Tongue (tissue), 2 donors: ENCODE measurements around the gene SPATA32. TPM values are rescaled to one million over a fixed set of nuclear protein-coding genes. Genes with fewer than 3 reads are reported as not detected.

Experiments used
- DNase-seq: peaks from one replicate; pipeline ENCODE4 v3.0.0-alpha.2; 2015
- total RNA-seq: library from RNA; depleted of rRNA; stranded (reverse); fragments of >200 nt; gene quantifications from one replicate; pipeline ENCODE4 v1.2.3, GENCODE V29; 2014

The SPATA32 gene
- total RNA-seq, 1 donor from 2014 or later, result not detected

DNA sequence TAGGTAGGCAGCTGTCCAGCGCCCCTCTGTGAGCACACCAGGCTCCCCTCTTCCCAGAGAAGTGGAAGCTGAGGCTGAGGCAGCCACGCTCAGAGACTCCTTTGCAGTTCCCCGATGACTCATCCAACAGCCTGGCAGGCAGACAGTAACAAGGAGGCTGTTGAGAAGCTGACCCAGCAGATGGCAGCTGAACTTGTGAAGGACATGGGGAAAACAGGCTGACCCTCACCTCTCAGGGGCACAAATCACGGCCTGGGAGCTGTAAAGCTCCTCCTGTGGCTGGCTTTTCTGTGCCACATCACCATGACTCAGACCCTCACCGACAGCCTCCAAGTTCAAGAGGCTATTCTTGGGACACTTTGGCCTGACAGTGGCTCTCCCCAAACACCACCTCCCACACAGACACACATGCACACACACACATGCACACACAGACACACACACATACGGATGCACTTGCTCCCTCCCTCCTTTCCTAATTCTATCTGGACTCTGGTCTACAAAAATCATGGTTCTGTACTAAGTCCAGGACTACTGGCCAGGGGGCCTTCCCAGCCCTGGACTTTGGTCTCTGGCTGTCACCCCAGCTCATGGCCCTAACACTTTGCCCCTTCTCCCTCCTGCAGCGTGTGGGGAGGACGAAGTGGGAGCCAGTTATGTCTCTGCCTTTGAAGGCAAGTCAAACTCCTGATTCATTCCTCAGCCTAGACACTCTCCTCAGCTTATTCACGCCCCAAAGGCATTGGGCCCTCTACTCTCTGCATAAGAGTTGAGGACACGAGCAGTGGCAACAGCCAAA is 31.7 kb upstream of the SPATA32 start:
- peak; percentile 73 for DNase-seq

DNA sequence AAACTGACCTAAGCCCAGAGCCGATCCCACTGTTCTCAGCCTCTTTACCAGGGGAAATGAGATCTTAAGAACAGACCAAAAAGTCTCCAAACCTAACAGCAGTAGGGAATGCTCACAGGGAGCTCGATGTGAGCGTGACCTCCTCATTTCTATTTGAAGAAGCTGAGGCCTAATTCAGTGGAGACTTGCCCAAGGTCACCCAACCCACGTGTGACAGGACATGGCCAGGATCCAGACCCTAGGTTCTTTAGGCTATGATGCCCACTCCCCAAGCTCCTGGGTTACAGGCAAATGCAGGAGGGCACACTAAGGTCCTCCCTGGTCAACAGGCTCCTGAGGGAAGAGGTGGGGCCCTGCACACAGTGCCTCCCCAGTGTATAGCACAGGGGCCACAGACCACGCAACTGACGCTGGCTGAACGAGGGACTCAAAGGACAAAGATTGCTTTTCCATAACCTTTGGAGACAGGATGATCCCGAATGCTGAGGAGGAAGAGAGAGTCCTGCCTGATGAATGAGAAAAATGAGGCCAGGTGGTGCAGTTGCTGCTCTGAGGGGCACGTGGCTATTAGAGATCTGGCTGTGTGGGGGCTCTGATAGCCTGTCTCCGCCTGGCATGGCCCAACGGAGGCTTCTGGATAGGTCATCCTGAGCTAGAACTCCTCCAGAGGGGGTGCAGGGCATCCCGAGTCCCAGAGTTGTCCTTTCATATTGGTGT is 31.0 kb upstream of the SPATA32 start:
- no peak for DNase-seq

DNA sequence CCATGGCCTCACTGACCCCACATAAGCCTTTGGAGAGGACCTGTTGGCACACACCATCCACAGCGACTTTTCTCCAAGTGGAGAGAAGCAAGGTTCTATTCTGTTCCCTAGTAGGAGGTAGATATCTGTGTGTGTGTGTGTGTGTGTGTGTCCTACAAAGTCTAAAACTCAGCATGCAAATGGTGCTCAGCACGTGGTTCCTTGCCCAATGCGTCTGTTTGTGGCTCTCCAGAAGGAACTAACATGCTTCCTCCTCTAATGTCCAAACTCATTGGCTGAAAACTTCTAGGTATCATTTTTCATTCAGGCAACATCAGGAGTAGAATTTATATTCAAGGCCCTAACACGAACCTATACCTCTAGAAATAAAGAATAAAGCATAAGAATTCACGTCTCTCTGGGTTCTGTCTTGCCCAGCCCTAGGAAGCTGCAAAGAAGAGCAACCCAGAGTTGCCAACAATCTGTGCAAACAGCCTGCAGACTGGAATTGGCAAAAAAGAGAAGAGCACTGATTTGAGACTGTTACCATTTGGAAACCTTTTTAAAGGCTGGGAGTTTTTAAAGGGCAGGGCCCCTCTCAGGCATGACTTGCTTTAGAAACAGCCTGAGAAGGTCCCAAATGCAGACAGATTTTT is 29.4 kb upstream of the SPATA32 start:
- DNase-seq, result peak; percentile 49

DNA sequence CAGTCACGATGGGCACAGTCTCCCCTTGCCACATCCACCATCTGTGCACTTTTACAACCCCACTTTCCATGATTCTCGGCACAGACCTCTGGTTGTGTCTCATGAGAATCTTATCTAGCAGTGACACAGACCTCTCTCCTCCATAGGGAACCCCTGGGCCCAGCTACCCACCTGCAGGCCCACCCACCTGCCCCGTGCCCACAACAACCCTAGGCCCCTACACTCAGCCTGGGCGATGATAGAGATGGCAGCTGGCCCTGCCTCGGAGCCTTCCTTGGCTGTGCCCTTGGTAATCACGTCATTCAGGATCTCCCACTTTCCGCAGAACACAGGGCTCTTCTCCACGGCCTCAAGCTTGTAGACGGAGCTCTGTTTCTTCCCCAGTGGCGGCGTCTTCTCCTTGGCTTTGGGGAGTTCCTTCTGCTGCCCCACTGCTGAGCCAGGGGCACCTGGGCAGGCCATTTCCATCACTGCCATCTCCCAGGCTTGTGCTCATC is 28.4 kb upstream of the SPATA32 start:
- DNase-seq, result no peak

DNA sequence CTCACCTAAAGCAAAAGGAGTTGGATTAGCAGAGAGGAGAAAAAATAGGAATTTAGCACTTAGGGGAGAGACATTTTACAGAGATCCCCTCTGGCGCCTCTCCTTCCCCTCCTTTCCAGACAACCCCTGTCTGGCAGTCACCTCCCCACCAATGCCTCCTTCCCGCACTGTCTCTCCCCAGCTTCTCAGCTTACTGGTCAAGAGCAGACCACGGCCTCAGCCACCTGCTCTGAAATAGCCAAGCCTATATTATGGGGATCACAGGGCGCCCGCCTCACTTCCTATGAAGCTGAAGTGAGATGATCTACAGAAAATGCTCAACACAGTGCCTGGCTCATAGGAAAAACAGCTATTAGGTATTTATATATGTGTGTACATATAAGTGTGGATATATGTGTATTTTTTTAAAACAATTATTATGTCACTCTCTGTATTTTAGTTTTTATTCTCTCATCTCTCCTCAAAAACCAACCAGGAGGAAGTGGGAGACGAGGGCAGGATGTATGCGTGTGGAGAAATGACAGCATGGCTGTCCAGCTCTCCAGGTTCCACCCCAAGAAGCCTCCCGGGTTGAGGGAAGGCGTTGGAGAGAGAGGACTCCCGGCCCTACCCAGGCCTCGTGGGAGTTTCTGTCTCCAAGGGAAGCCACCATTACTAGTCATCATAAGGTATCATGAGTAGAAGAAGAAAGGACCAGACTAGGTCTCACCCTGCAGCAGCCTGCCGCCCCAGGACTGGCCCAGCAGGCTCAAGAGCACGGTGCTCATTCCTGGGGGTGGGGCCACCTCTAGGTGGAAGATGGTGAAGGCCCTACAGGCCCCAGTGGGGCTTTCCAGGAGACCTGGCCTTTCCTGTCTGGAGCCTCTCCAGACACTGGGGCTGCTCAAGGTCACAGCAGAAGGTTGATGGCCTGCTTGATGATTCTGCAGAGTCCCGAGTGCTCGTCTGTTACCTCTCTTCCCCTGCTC is 27.7 kb upstream of the SPATA32 start:
- peak; percentile 67 for DNase-seq

DNA sequence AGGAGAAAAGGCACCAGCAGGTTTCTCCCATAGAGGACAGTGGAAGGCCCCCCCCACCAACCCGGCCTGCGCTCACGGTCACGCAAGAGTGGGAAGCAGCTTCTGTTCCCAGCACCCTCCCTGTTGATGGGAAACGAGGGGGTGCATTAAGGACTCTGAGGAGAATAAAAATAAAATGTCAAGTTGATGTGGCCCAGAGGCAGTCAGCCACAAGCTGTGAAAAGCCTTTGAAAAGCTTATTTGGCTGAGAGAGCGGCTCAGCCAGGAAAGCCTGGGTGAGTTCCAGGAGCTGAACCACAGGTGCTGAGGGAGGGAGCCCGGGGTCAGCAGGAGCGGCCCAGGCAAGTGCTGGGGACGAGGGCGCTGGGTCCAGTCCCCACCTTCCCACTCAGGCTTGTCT is 26.9 kb upstream of the SPATA32 start:
- peak; percentile 85 for DNase-seq

DNA sequence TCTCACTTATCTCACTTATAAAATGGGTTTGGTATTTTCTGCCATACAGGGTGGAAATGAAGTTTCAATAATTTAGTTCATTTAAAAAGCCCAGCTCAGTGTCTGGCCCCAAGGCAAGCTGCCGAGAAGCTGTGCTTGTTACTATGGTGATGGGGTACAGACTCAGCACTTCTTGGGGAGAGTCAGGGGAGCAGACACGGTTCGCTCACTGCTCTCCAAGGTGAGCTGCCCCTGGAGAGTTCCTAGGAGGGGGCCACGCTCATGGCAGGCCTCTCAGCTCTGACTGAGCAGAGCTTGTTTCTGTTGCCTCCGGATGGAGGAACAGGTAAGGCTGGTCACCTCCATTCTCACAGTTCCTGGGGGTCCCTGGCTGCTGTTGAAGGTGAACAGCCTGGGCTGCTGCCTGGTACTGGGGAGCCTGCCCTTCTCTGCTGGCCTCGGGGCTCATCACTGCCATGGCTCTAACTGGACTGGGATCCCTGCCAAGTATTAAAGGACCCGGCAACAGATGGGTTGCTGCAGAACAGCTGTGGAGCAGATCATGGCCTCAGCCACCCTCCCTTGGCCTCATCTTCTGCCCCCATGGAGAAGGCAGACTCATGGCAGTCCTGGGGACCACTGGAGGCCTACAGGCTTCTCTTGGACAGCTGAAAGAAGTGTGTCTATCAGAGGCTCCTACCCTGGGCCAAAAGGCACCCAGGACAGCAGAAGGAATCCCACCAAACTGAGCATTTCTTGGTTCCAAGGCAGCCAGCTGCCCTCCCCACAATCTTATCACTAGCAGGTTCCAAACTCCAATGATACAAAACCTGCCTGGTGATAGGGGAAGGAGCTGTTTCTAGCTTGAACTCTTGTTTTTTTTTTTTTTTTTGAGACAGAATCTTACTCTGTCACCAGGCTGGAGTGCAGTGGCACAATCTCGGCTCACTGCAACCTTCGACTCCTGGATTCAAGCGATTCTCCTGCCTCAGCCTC is 25.9 kb upstream of the SPATA32 start:
- peak; percentile 96 for DNase-seq

DNA sequence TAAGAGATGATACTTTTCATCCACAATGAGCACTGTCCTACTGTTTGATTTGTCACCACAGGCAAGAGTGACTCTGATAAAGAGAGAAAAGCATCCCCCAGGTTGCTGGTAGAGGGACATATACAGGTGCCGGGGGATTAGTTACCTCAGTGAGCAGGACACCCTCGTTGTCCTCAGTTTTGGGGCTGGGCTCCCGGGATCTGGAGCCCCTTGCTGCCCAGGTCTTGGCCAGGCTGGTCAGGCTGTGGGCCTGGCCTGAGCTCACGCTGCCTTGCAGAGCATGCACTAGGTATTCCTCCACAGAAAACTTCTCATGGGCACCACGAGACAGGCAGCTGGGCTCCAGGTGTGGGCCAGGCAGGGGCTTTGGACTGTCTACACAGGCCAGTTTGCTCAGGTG is 24.4 kb upstream of the SPATA32 start:
- no peak for DNase-seq

DNA sequence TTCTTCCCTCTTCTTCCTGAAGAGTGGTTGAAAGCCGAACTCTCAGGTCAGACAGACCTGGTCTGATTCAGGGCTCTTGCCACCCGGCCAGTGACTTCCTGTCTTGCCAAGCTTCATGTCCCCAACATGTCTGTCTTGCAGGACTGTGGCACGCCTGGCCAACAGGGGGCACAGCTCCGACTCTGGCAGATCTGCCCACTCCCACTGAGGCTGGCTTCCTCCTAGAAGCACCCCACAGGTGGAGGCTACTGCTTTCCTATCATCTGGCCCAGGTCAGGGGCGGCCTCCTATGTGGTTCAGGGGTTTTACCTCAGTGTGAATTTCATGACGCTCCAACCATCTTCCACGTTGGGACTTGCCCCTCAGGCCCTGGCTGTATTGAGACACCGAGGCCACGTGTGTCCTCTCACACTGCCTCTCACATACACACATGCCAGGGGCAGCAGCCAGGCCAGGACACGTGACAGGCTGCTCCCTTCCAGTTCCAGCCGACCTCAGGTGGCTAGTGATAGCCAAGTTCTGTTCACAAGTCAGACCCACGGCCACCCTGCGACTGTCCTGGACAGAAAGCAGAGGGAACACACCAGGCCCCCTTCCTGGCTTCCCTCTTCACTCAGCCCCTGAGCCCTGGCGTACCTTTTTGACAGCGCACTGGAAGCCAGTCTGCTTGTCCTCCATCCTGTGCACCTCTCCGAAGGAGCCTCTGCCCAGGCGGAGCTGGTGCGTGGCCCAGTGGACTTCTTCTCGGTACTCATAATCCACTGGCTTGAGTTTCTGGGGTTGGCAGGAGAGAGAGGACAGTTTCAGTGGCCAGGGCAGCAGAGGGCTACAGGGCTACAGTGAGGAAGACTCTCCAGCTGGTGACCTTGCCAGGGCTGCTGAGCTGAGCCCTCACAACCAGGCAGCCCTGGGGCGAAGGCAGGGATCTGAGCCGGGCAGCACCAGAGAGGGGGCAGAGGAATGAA is 22.6 kb upstream of the SPATA32 start:
- DNase-seq, result no peak

DNA sequence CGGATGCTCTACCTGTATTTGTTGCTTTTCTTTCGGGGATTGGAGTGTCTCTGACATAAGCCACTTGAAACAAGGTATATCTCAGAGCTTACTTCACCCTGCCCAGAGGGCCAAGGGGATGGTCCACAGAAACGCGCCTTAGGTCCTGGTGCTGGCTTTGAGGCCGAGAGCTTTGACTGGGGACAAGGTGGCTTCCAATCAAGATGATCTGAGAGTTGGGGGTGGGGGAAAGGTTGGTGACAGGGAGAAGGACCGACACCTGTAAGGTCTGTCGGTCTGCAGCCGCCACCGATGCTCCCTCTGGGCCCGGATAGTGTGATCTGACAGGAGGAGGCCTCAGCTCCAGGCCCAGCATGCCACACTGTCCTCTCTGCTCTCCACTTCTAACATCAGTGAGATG is 21.8 kb upstream of the SPATA32 start:
- no peak for DNase-seq

DNA sequence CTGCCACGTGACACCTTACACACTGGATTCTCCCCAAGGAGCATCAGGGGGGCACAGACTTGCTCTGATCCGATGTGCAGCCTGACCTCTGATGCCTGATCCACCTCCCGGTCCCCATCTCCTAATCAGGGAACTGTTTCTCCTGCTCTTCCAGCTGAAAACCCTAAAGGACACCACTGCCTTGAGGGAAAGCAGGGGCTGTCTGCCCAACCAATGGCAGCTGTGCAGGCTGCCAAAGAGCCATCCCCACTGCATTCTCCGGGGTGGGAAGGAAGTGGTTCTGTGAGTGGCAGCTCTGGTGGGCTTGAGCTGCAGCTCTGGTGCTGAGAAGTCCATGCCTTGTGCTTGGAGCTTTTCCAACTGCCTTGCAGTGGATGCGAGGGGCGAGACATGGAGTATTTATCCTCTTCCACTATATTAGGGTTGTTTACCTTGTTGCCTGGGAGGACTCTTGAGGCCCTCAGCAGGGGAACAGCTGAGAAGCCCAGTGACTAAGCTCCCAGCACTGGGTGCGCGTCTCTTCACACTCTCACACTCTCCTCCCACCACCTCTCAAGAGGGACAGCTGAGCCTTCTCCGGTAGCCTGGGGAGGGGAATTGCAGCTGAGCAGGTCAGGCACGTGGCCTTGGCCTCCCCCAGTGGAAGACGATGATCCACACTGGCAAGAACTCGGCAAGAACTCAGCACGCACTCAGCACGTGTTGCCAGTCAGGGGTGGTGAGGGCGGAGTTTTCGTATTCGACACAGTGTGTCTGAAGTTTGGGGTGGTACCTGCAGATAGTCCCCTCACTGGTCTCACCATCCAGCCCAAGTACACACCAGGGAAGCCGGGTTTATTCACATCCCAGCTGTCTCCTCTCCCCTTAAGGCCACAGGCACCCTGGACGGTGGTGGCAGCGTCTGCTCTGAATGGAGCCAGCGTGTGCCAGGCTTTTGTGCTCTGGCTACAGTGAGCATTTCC is 21.1 kb upstream of the SPATA32 start:
- DNase-seq, result peak; percentile 96

DNA sequence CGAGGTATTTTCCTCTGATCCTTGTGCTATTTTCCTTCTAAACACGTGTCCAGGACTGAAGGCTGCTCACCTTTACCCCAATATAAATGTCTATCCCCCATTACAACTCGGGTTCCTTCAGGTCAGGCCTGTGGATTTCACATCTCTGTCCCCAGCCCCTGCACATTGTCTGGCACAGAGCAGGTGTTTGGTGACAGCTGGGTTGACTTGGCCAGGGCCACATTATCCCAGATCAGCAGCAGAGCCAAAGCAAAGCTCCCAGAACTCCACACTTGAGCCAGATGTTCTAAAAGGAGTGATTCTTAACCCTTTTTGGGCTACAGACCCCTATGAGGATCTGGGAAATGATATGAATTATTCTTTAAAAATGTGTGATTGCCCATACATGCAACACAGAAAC is 18.0 kb upstream of the SPATA32 start:
- peak; percentile 90 for DNase-seq

DNA sequence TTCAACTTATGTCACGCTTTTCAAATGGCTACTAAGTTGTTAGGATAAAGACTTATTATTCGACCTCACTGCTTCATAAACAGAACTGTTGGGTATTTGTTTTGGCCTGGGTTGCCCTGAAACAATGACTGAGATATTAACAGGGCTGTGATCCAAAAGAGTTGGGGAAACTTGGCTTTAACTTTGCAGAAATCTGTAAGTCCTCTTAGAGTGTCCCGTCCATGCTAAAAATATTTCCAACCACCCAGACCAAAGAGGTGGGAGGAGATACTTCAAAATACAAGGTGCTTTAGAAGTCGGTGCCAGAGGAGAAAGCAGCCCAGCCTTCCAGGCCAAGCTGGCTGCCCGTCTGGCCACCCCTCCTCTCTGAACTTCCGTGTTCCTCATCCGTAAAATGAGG is 16.1 kb upstream of the SPATA32 start:
- peak; percentile 66 for DNase-seq

DNA sequence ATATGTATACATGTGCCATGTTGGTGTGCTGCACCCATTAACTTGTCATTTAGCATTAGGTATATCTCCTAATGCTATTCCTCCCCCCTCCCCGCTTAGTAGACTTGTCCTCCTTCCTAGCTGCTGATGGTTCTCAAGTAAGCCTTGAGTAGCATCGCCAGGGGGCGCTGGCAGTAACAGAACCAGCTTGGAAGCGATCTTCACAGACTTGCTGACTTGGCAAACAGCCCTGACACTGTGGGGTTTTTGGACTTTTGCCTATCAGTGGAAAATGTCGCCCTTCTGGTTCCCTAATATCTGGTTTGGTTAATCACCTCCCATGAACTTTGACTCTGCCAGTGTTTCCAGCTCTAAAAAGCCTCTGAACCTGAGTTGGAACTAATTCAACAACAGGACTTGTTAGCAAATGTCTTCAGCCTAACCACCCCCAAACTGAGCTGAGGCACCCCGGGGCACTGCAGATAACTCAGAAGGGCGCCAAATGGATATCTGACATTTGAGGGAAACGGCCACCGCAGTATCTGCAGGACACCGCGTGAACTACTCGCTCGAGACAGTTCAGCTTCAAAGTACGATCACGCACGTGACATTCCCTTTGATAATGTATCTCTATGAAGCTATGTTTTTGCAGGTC is 15.4 kb upstream of the SPATA32 start:
- DNase-seq, result peak; percentile 96

DNA sequence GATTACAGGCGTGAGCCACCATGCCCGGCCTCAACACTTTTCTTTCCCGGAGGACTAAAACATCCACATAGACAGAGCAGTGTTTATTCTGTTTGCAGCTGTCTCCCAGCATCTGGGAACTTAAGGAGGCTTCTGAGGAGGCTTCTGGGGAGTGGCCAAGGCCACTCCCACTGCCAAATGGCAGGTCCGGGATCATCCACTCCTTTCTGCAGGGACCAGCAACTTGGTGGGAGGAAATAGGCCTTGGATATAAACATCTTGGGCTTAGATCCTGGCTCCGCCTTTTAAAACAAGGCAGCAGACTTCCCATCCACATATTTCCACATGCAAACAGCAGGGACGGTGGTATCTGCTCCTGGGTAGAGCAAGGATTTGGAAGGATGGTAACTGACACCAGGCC is 14.1 kb upstream of the SPATA32 start:
- peak; percentile 87 for DNase-seq

DNA sequence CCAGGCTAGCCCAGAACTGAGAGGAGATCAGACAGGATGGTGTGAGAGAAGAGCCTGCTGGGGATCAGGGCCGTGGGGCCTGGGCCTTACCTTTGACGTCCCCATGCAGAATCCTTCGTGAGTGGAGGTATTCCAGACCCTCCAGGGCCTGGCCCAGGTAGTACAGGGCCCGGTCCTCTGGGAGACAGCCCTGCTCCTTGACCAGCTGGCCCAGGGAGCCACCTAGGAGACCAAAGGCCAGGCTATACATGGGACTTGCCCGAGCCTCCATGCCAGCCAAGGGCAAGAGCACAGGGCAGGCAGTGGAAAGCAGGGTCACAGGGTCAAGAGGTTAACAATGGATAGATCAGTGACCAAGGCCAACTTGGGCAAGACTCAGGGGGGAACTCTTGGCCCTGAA is 12.1 kb upstream of the SPATA32 start:
- DNase-seq, result no peak

DNA sequence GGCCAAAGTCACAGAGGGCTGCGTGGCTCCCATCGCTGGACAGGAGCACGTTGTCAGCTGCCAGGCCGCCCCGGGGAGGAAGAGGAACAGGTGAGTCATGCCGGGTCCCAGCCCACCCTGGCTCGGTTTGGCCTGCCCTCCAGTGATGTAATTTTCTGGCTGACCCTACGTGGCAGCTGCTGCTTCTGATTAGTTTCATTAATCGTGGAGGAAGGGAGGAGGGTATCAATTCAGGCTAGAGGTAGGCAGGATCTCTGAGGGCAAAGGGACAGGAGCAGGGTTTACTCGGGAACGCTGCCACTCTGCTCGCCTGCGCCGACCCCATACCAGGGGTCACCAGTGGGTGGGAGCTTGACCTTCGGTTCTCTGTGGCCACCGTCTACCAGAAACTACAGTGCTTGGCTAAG is 11.7 kb upstream of the SPATA32 start:
- no peak for DNase-seq

DNA sequence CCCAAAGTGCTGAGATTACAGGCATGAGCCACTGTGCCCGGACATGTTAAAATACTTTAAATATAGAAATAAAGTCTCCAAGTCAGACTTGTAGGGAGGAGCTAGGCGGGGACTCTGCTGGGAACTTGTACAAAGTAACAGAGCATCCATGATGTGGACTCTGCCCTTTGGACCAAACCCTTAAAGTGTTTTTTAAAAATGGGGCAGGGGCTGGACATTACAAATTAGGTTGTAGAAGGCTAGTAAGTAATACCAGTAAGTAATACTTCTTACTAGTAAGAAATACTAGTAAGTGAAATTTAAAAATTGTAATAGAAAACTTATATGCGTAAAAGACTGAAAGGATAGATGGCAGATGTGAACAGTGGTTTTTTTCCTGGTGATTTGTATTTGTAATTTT is 9.7 kb upstream of the SPATA32 start:
- DNase-seq, result no peak
